Breast epithelium (tissue), 3 donors: Measurements from ENCODE around the gene TBRG4.

ENCODE experiments used
- CTCF ChIP-seq, 3 donors: fragments of 450-650 bp; IDR thresholded peaks; one replicate each; pipeline ENCODE4 v1.5.1; 2016 to 2017; ENCODE audit warnings: antibody characterized with exemption in 3 of 3, mild to moderate bottlenecking in 3 of 3, moderate library complexity in 3 of 3
- POLR2A ChIP-seq: fragments of 450-650 bp; IDR thresholded peaks from one replicate; pipeline ENCODE4 v1.6.1; 2016; ENCODE audit warnings: antibody characterized with exemption, mild to moderate bottlenecking, moderate library complexity

- TF ChIP-seq CTCF (IDR thresholded peaks at IDR 0.05) (no peak), POLR2A (no peak)
Observed at GRCh38 chr7:45073786-45074527, 37.5 kb downstream of the TBRG4 start.
